Activated CD4-positive, alpha-beta T cell treated with anti-CD3 and anti-CD28 coated beads for 36 hours (primary cell): Measurements from ENCODE around the gene EPM2A. TPM values are rescaled to one million over a fixed set of nuclear protein-coding genes. Genes with fewer than 3 reads are reported as not detected.

Experiments used
- ATAC-seq: fragments of 200-7000 bp; cut with Tn5 transposase; one replicate; pipeline ENCODE4 v1.10.0; 2021; ENCODE audit warnings: mild to moderate bottlenecking, moderate library complexity
- CTCF ChIA-PET: fragments of 350-600 bp; sonication (Branson Sonifier 250); formaldehyde crosslinking; loops from one replicate; lab custom pipeline; 2021; ENCODE audit warnings: antibody characterized with exemption; lab: Charles Lee
- POLR2A ChIA-PET: fragments of 350-600 bp; sonication (Branson Sonifier 250); formaldehyde crosslinking; loops from one replicate; lab custom pipeline; 2021; ENCODE audit warnings: antibody characterized with exemption, inconsistent platforms; lab: Charles Lee
- DNase-seq: peaks from one replicate; pipeline ENCODE4 v3.0.0-alpha.2; 2020
- H3K27ac Mint-ChIP-seq: one replicate; pipeline ENCODE4 v1.8.0; 2021; ENCODE audit warnings: mixed read lengths
- H3K27me3 Mint-ChIP-seq: one replicate; pipeline ENCODE4 v1.8.0; 2021; ENCODE audit warnings: mixed read lengths
- H3K36me3 Mint-ChIP-seq: one replicate; pipeline ENCODE4 v1.8.0; 2021; ENCODE audit warnings: low read depth, mixed read lengths
- H3K4me1 Mint-ChIP-seq: one replicate; pipeline ENCODE4 v1.8.0; 2021; ENCODE audit warnings: mixed read lengths
- H3K4me3 Mint-ChIP-seq: one replicate; pipeline ENCODE4 v1.8.0; 2021; ENCODE audit warnings: mild to moderate bottlenecking, moderate library complexity, mixed read lengths
- H3K9me3 Mint-ChIP-seq: one replicate; pipeline ENCODE4 v1.8.0; 2021; ENCODE audit warnings: low read depth, mixed read lengths
- intact Hi-C, 2 experiments: fragments of 100-400 bp; cut with DNase I in 1 of 2; cut with micrococcal nuclease in 1 of 2; formaldehyde crosslinking; loops; one replicate each; pipeline versions ENCODE4 v1.14.2 to v1.15.1; 2022 to 2024; cut with DNase I, micrococcal nuclease
- total RNA-seq, 2 experiments: library from RNA; stranded (reverse); gene quantifications; one replicate each; pipeline ENCODE4 v1.2.3, GENCODE V29; 2021

The EPM2A gene
- total RNA-seq, 2 experiments from 2014 or later, result 6.7 to 7.2 TPM

GRCh38 chr6:145673504-145673903 lies 61.8 kb downstream of the EPM2A start:
- Mint-ChIP-seq H3K27me3 (no peaks in the 10 kb centered on the region), H3K4me3 (no peak overlapping the region), H3K4me1 (no peaks in the 10 kb centered on the region), H3K9me3 (peaks cover 2% of the 10 kb centered on the region), H3K27ac (no peak overlapping the region), H3K36me3 (peaks cover 42% of the 10 kb centered on the region)
- CTCF ChIA-PET, result interaction anchor here (0.7 kb wide), 1 partner anchor 738 kb away, joined by 4 read pairs; no protein-coding TSS in a partner anchor
- no peak for DNase-seq
- intact Hi-C loops, result no loop called here
- no peak for ATAC-seq
- POLR2A ChIA-PET, result no interaction called here

- no peak overlapping the region for H3K4me3 Mint-ChIP-seq
- no peaks in the 10 kb centered on the region for H3K4me1 Mint-ChIP-seq
- ChIA-PET CTCF (no interaction called here), POLR2A (no interaction called here)
- ATAC-seq (no peak), DNase-seq (no peak)
- H3K36me3 Mint-ChIP-seq, result peaks cover 17% of the 10 kb centered on the region
- no peaks in the 10 kb centered on the region for H3K27me3 Mint-ChIP-seq
- intact Hi-C loops, result no loop called here
- H3K9me3 Mint-ChIP-seq, result no peaks in the 10 kb centered on the region
- no peak overlapping the region for H3K27ac Mint-ChIP-seq
Observed at GRCh38 chr6:145670311-145670710, 65.0 kb downstream of the EPM2A start.

GRCh38 chr6:145669627-145670034 lies 65.7 kb downstream of the EPM2A start:
- CTCF ChIA-PET, result no interaction called here
- H3K4me3 Mint-ChIP-seq, result no peak overlapping the region
- intact Hi-C loops, result no loop called here

GRCh38 chr6:145668844-145669243 lies 66.5 kb downstream of the EPM2A start:
- intact Hi-C loops, result no loop called here
- Mint-ChIP-seq H3K9me3 (no peaks in the 10 kb centered on the region), H3K27ac (no peak overlapping the region), H3K4me1 (no peaks in the 10 kb centered on the region), H3K27me3 (no peaks in the 10 kb centered on the region), H3K4me3 (no peak overlapping the region), H3K36me3 (peaks cover 13% of the 10 kb centered on the region)
- ChIA-PET POLR2A (no interaction called here), CTCF (no interaction called here)
- DNase-seq (no peak), ATAC-seq (no peak)

More at GRCh38 chr6:145669627-145670034, 65.7 kb downstream of the EPM2A start:
- POLR2A ChIA-PET, result no interaction called here
- Mint-ChIP-seq H3K27ac (no peak overlapping the region), H3K36me3 (peaks cover 13% of the 10 kb centered on the region), H3K27me3 (no peaks in the 10 kb centered on the region), H3K4me1 (no peaks in the 10 kb centered on the region), H3K9me3 (no peaks in the 10 kb centered on the region)
- no peak for ATAC-seq
- no peak for DNase-seq

GRCh38 chr6:145660676-145661075 lies 74.6 kb downstream of the EPM2A start:
- ChIA-PET CTCF (interaction anchor here (1.1 kb wide), 1 partner anchor 27 kb away, joined by 3 read pairs; no protein-coding TSS in a partner anchor), POLR2A (no interaction called here)
- DNase-seq, result no peak
- no peak for ATAC-seq
- Mint-ChIP-seq H3K4me3 (no peak overlapping the region), H3K36me3 (peaks cover 8% of the 10 kb centered on the region), H3K4me1 (peaks cover 2% of the 10 kb centered on the region), H3K9me3 (no peaks in the 10 kb centered on the region), H3K27ac (no peak overlapping the region), H3K27me3 (no peaks in the 10 kb centered on the region)
- intact Hi-C loops, result no loop called here

- Mint-ChIP-seq H3K9me3 (no peaks in the 10 kb centered on the region), H3K36me3 (peaks cover 5% of the 10 kb centered on the region), H3K27ac (no peak overlapping the region), H3K27me3 (no peaks in the 10 kb centered on the region), H3K4me1 (no peaks in the 10 kb centered on the region), H3K4me3 (no peak overlapping the region)
- POLR2A ChIA-PET, result no interaction called here
- intact Hi-C loops, result no loop called here
- CTCF ChIA-PET, result interaction anchor here (1.3 kb wide), 1 partner anchor 22 kb away, joined by 6 read pairs; no protein-coding TSS in a partner anchor
- DNase-seq (no peak), ATAC-seq (no peak)
Observed at GRCh38 chr6:145656128-145656527, 79.2 kb downstream of the EPM2A start.

- ChIA-PET POLR2A (interaction anchor here (0.6 kb wide), 1 partner anchor 37 kb away, joined by 4 read pairs; no protein-coding TSS in a partner anchor), CTCF (no interaction called here)
- H3K27ac Mint-ChIP-seq, result no peak overlapping the region
- H3K9me3 Mint-ChIP-seq, result no peaks in the 10 kb centered on the region
- H3K36me3 Mint-ChIP-seq, result peaks cover 5% of the 10 kb centered on the region
- intact Hi-C loops, result no loop called here
- no peak for DNase-seq
- H3K27me3 Mint-ChIP-seq, result no peaks in the 10 kb centered on the region
- no peak overlapping the region for H3K4me3 Mint-ChIP-seq
- no peak for ATAC-seq
- H3K4me1 Mint-ChIP-seq, result no peaks in the 10 kb centered on the region
Observed at GRCh38 chr6:145652572-145652971, 82.7 kb downstream of the EPM2A start.

- ATAC-seq (no peak), DNase-seq (no peak)
- intact Hi-C loops, result no loop called here
- CTCF ChIA-PET, result no interaction called here
- Mint-ChIP-seq H3K27ac (no peak overlapping the region), H3K4me3 (no peak overlapping the region), H3K4me1 (no peaks in the 10 kb centered on the region), H3K27me3 (no peaks in the 10 kb centered on the region), H3K9me3 (no peaks in the 10 kb centered on the region), H3K36me3 (peaks cover 5% of the 10 kb centered on the region)
- POLR2A ChIA-PET, result no interaction called here
Observed at GRCh38 chr6:145651988-145652387, 83.3 kb downstream of the EPM2A start.

GRCh38 chr6:145648149-145648548 lies 87.2 kb downstream of the EPM2A start:
- Mint-ChIP-seq H3K27ac (no peak overlapping the region), H3K9me3 (no peaks in the 10 kb centered on the region), H3K4me3 (no peak overlapping the region), H3K4me1 (no peaks in the 10 kb centered on the region), H3K36me3 (peaks cover under 1% of the 10 kb centered on the region), H3K27me3 (no peaks in the 10 kb centered on the region)
- ChIA-PET POLR2A (no interaction called here), CTCF (interaction anchor here (0.6 to 3.7 kb wide), 2 partner anchors 14 to 299 kb away, joined by 3 to 21 read pairs; no protein-coding TSS in a partner anchor)
- intact Hi-C loops, result no loop called here
- ATAC-seq (no peak), DNase-seq (no peak)

- ATAC-seq, result no peak
- Mint-ChIP-seq H3K9me3 (no peaks in the 10 kb centered on the region), H3K36me3 (no peaks in the 10 kb centered on the region), H3K4me1 (no peaks in the 10 kb centered on the region), H3K4me3 (no peak overlapping the region), H3K27me3 (no peaks in the 10 kb centered on the region), H3K27ac (no peak overlapping the region)
- DNase-seq, result no peak
- POLR2A ChIA-PET, result no interaction called here
- CTCF ChIA-PET, result interaction anchor here (0.5 to 3.7 kb wide), 2 partner anchors 14 to 367 kb away, joined by 3 to 21 read pairs; no protein-coding TSS in a partner anchor
- intact Hi-C loops, result no loop called here
Observed at GRCh38 chr6:145647602-145648001, 87.7 kb downstream of the EPM2A start.

GRCh38 chr6:145643760-145644159 lies 91.6 kb downstream of the EPM2A start:
- intact Hi-C loops, result no loop called here
- H3K4me3 Mint-ChIP-seq, result no peak overlapping the region
- CTCF ChIA-PET, result interaction anchor here (2.5 kb wide), 1 partner anchor 10 kb away, joined by 13 read pairs; no protein-coding TSS in a partner anchor

GRCh38 chr6:145633981-145634627 lies 101.2 kb downstream of the EPM2A start:
- DNase-seq (peak; percentile 91), ATAC-seq (peak; percentile 92)
- Mint-ChIP-seq H3K4me3 (no peak overlapping the region), H3K36me3 (peaks cover 1% of the 10 kb centered on the region), H3K9me3 (no peaks in the 10 kb centered on the region), H3K4me1 (no peaks in the 10 kb centered on the region), H3K27ac (no peak overlapping the region), H3K27me3 (no peaks in the 10 kb centered on the region)
- CTCF ChIA-PET, result interaction anchor here (0.6 to 1.9 kb wide), 27 partner anchors 9 to 1528 kb away, joined by 3 to 21 read pairs (median 4); no protein-coding TSS in a partner anchor
- POLR2A ChIA-PET, result no interaction called here
- intact Hi-C loops, result loop anchor here (1.0 to 5.0 kb wide), 3 partner anchors 417 to 1052 kb away; no protein-coding TSS in a partner anchor

More at GRCh38 chr6:145643760-145644159, 91.6 kb downstream of the EPM2A start:
- Mint-ChIP-seq H3K27ac (no peak overlapping the region), H3K36me3 (no peaks in the 10 kb centered on the region), H3K27me3 (no peaks in the 10 kb centered on the region), H3K9me3 (no peaks in the 10 kb centered on the region), H3K4me1 (no peaks in the 10 kb centered on the region)
- ATAC-seq, result no peak
- POLR2A ChIA-PET, result no interaction called here
- no peak for DNase-seq
